Thymus (tissue), 11 donors: ENCODE results near the gene RFPL2. TPM values are rescaled to one million over a fixed set of nuclear protein-coding genes. Genes with fewer than 3 reads are reported as not detected.
"Not testable (repeated sequence)": the region's sequence is repeated elsewhere in the genome, so short reads cannot be mapped to it uniquely, and the experiment has no call there.

Experiments used
- DNase-seq, 9 donors: peaks; one replicate each; pipeline ENCODE4 v3.0.0-alpha.2; 2013; ENCODE audit warnings: low spot score in 9 of 9, low read depth in 6 of 9, missing footprints in 1 of 9
- H3K27ac ChIP-seq, 2 donors: one replicate each; pipeline ENCODE4 v1.5.1; 2013; ENCODE audit warnings: control low read depth in 1 of 2, low read depth in 1 of 2, low read length in 1 of 2, mild to moderate bottlenecking in 1 of 2, moderate library complexity in 1 of 2
- H3K27me3 ChIP-seq, 2 donors: one replicate each; pipeline ENCODE4 v1.5.1; 2013; ENCODE audit warnings: low read length in 1 of 2; ENCODE audit not compliant: control insufficient read depth in 2 of 2, insufficient read depth in 1 of 2
- H3K36me3 ChIP-seq, 2 donors: one replicate each; pipeline ENCODE4 v1.5.1; 2013; ENCODE audit warnings: low read length in 1 of 2, mild to moderate bottlenecking in 1 of 2, moderate library complexity in 1 of 2; ENCODE audit not compliant: control insufficient read depth in 2 of 2, insufficient read depth in 2 of 2
- H3K4me1 ChIP-seq, 2 donors: one replicate each; pipeline ENCODE4 v1.5.1; 2013; ENCODE audit warnings: low read length in 2 of 2; ENCODE audit not compliant: control insufficient read depth in 2 of 2, insufficient read depth in 2 of 2
- H3K4me3 ChIP-seq, 2 donors: one replicate each; pipeline ENCODE4 v1.5.1; 2013; ENCODE audit warnings: low read length in 2 of 2, control low read depth in 1 of 2, mild to moderate bottlenecking in 1 of 2
- H3K9me3 ChIP-seq, 2 donors: one replicate each; pipeline ENCODE4 v1.5.1; 2013; ENCODE audit warnings: low read length in 1 of 2, mild to moderate bottlenecking in 1 of 2; ENCODE audit not compliant: control insufficient read depth in 2 of 2, insufficient read depth in 1 of 2
- WGBS: extraction: QIAGEN DNeasy Blood & Tissue Kit; methylation state at CpG from one replicate; pipeline ENCODE4 v1.1.7; 2013; 5-methylcytosine and 5-hydroxymethylcytosine counted together
- polyA plus RNA-seq: library from polyadenylated mRNA; stranded (reverse); fragments of 200-250 nt; gene quantifications from one replicate; pipeline ENCODE4 v1.2.3, GENCODE V29; 2013
- total RNA-seq: library from RNA; stranded (reverse); fragments of 120-200 nt; gene quantifications from one replicate; pipeline ENCODE4 v1.2.4, GENCODE V29; 2013
- donor health status: healthy.

RFPL2 gene
- total and polyA plus RNA-seq, 2 donors = 0.19 to 0.23 TPM

- not testable (repeated sequence) for H3K9me3 ChIP-seq, H3K36me3 ChIP-seq, H3K27me3 ChIP-seq, H3K4me1 ChIP-seq, DNase-seq, H3K4me3 ChIP-seq, H3K27ac ChIP-seq
- WGBS = 91% methylated on average over 5 of the region's 5 CpGs
These were observed 47.2 kb downstream of the RFPL2 start for GRCh38 chr22:32157632-32158031.

GRCh38 chr22:32154727-32155126 lies 50.1 kb downstream of the RFPL2 start:
- not testable (repeated sequence) for H3K4me3 ChIP-seq, H3K4me1 ChIP-seq, DNase-seq

GRCh38 chr22:32151641-32152040 lies 53.2 kb downstream of the RFPL2 start:
- not testable (repeated sequence) for H3K36me3 ChIP-seq, DNase-seq, H3K9me3 ChIP-seq, H3K27ac ChIP-seq, H3K4me3 ChIP-seq, H3K4me1 ChIP-seq, H3K27me3 ChIP-seq
- WGBS = 74% methylated on average over 6 of the region's 6 CpGs

More at GRCh38 chr22:32154727-32155126, 50.1 kb downstream of the RFPL2 start:
- not testable (repeated sequence) for H3K9me3 ChIP-seq, H3K36me3 ChIP-seq, H3K27me3 ChIP-seq, H3K27ac ChIP-seq
- 91% methylated on average over 4 of the region's 4 CpGs for WGBS

- not testable (repeated sequence) for H3K27ac ChIP-seq, H3K36me3 ChIP-seq, H3K4me3 ChIP-seq, H3K9me3 ChIP-seq, DNase-seq, H3K4me1 ChIP-seq, H3K27me3 ChIP-seq
- WGBS = 63% methylated on average over 7 of the region's 7 CpGs
These were observed 54.2 kb downstream of the RFPL2 start for GRCh38 chr22:32150647-32151046.

GRCh38 chr22:32148372-32148771 lies 56.5 kb downstream of the RFPL2 start:
- H3K27me3 ChIP-seq, H3K4me1 ChIP-seq, H3K27ac ChIP-seq, DNase-seq, H3K4me3 ChIP-seq, H3K9me3 ChIP-seq, H3K36me3 ChIP-seq: not testable (repeated sequence)
- 86% methylated on average over 4 of the region's 4 CpGs for WGBS

GRCh38 chr22:32147128-32147527 lies 57.7 kb downstream of the RFPL2 start:
- H3K27ac ChIP-seq, H3K9me3 ChIP-seq, H3K4me1 ChIP-seq, DNase-seq, H3K27me3 ChIP-seq, H3K4me3 ChIP-seq, H3K36me3 ChIP-seq: not testable (repeated sequence)
- 98% methylated on average over 8 of the region's 8 CpGs for WGBS

- Histone ChIP-seq H3K27ac (no peak overlapping the region), H3K4me3 (no peak overlapping the region), H3K4me1 (no peaks in the 10 kb centered on the region), H3K27me3 (no peaks in the 10 kb centered on the region), H3K36me3 (no peaks in the 10 kb centered on the region), H3K9me3 (no peaks in the 10 kb centered on the region)
- WGBS = 33% methylated on average over 6 of the region's 6 CpGs
- peak in 3 of 9 donors; percentile 9 to 52 (median 10) for DNase-seq
These were observed 60.2 kb downstream of the RFPL2 start for GRCh38 chr22:32144496-32145274.

GRCh38 chr22:32142600-32142999 lies 62.3 kb downstream of the RFPL2 start:
- no peak overlapping the region for H3K27ac ChIP-seq
- H3K4me3 ChIP-seq = no peak overlapping the region
- H3K36me3 ChIP-seq = no peaks in the 10 kb centered on the region
- no peak for DNase-seq
- H3K27me3 ChIP-seq = no peaks in the 10 kb centered on the region
- no peaks in the 10 kb centered on the region for H3K9me3 ChIP-seq
- H3K4me1 ChIP-seq = peaks cover under 1 to 1% of the 10 kb centered on the region in 2 donors

GRCh38 chr22:32140688-32141087 lies 64.2 kb downstream of the RFPL2 start:
- H3K9me3 ChIP-seq, H3K36me3 ChIP-seq, H3K27me3 ChIP-seq, H3K4me3 ChIP-seq, DNase-seq, H3K4me1 ChIP-seq, H3K27ac ChIP-seq: not testable (repeated sequence)
- WGBS = 66% methylated on average over 6 of the region's 6 CpGs
